HepG2 (cell line): ENCODE data around the gene SEMA4C. TPM values are rescaled to one million over a fixed set of nuclear protein-coding genes. Genes with fewer than 3 reads are reported as not detected.

Experiments used
- ARNT ChIP-seq: fragments of 450-650 bp; IDR thresholded peaks from 2 replicates; pipeline ENCODE4 v1.6.1; 2017
- ARNTL ChIP-seq: sonication (generic); formaldehyde crosslinking; IDR thresholded peaks from 2 replicates; pipeline ENCODE4 v1.4.0; 2020; ENCODE audit warnings: mild to moderate bottlenecking, missing genetic modification reagents
- ELF3 ChIP-seq: IDR thresholded peaks from 2 replicates; pipeline ENCODE4 v1.6.1; 2016; ENCODE audit warnings: missing genetic modification reagents, missing compliant biosample characterization
- ESRRA ChIP-seq: sonication (generic); formaldehyde crosslinking; IDR thresholded peaks from 2 replicates; pipeline ENCODE4 v1.5.1; 2020; ENCODE audit warnings: mild to moderate bottlenecking, low read depth, missing genetic modification reagents
- HDAC1 ChIP-seq: sonication (generic); formaldehyde crosslinking; IDR thresholded peaks from 2 replicates; pipeline ENCODE4 v1.5.1; 2020; ENCODE audit warnings: mild to moderate bottlenecking, missing genetic modification reagents
- HNF4G ChIP-seq, 2 experiments: sonication (generic) in 1 of 2; formaldehyde crosslinking in 1 of 2; IDR thresholded peaks; 2 replicates each; pipeline versions ENCODE4 v1.4.0 to v1.6.1; 2011 to 2020; ENCODE audit warnings: borderline replicate concordance in 2 of 2, low read depth in 2 of 2, mild to moderate bottlenecking in 2 of 2, low read length in 1 of 2, missing genetic modification reagents in 1 of 2, moderate library complexity in 1 of 2
- MYC ChIP-seq: sonication (generic); formaldehyde crosslinking; IDR thresholded peaks from 2 replicates; pipeline ENCODE4 v1.9.0; 2021; ENCODE audit warnings: missing genetic modification reagents, borderline replicate concordance
- NR2C2 ChIP-seq: sonication (generic); formaldehyde crosslinking; IDR thresholded peaks from 2 replicates; pipeline ENCODE4 v1.4.0; 2020; ENCODE audit warnings: missing genetic modification reagents, mild to moderate bottlenecking, moderate library complexity, borderline replicate concordance
- PAXIP1 ChIP-seq: sonication (generic); formaldehyde crosslinking; conservative IDR thresholded peaks from 2 replicates; pipeline ENCODE4 v1.4.0; 2020; ENCODE audit warnings: mild to moderate bottlenecking, missing genetic modification reagents, moderate library complexity
- PHF8 ChIP-seq: sonication (generic); formaldehyde crosslinking; IDR thresholded peaks from 2 replicates; pipeline ENCODE4 v1.5.0; 2020; ENCODE audit warnings: missing genetic modification reagents
- RBM22 ChIP-seq: fragments of 200-400 bp; formaldehyde crosslinking; optimal IDR thresholded peaks from 2 replicates; pipeline ENCODE3; 2017; ENCODE audit warnings: mild to moderate bottlenecking, low read length, moderate library complexity
- STAG1 ChIP-seq: sonication (generic); formaldehyde crosslinking; IDR thresholded peaks from 2 replicates; pipeline ENCODE4 v1.4.0; 2020; ENCODE audit warnings: missing genetic modification reagents
- TEAD3 ChIP-seq: optimal IDR thresholded peaks from 2 replicates; pipeline ENCODE3; 2016; ENCODE audit warnings: borderline replicate concordance
- ZIK1 ChIP-seq: sonication (generic); formaldehyde crosslinking; IDR thresholded peaks from 2 replicates; pipeline ENCODE4 v1.5.0; 2020; ENCODE audit warnings: mild to moderate bottlenecking, low read depth, missing genetic modification reagents, borderline replicate concordance
- ZNF431 ChIP-seq: sonication (generic); formaldehyde crosslinking; IDR thresholded peaks from 2 replicates; pipeline ENCODE4 v1.9.0; 2022; ENCODE audit warnings: missing genetic modification reagents, low read depth, mild to moderate bottlenecking, borderline replicate concordance
- ZNF451 ChIP-seq: sonication (generic); formaldehyde crosslinking; IDR thresholded peaks from 2 replicates; pipeline ENCODE4 v1.5.0; 2020; ENCODE audit warnings: mild to moderate bottlenecking, missing genetic modification reagents
- ZNF547 ChIP-seq: sonication (generic); formaldehyde crosslinking; IDR thresholded peaks from 2 replicates; pipeline ENCODE4 v1.5.1; 2020; ENCODE audit warnings: mild to moderate bottlenecking, missing genetic modification reagents
- ZNF556 ChIP-seq: sonication (generic); formaldehyde crosslinking; IDR thresholded peaks from 2 replicates; pipeline ENCODE4 v1.4.0; 2020; ENCODE audit warnings: mild to moderate bottlenecking, missing genetic modification reagents, borderline replicate concordance
- ZNF75D ChIP-seq: sonication (generic); formaldehyde crosslinking; IDR thresholded peaks from 2 replicates; pipeline ENCODE4 v1.8.1; 2023; ENCODE audit warnings: missing genetic modification reagents, mild to moderate bottlenecking, borderline replicate concordance
- polyA plus RNA-seq, 8 experiments: library from polyadenylated mRNA; depleted of rRNA in 3 of 8; stranded (reverse) in 7 of 8; unstranded in 1 of 8; fragments of >200 nt; fragmentation: Illumina TruSeq in 4 of 8; extraction: Trizol in 4 of 8; gene quantifications; 2 replicates each; pipeline versions ENCODE4 v1.2.1 to v1.2.3, GENCODE V29; 2011 to 2016; ENCODE audit warnings: low read depth in 4 of 8, missing spikeins in 1 of 8, mixed read lengths in 1 of 8; ENCODE audit not compliant: insufficient read depth in 1 of 8
- total RNA-seq, 5 experiments: library from RNA; depleted of rRNA; stranded (reverse); fragments of >200 nt; fragmentation: Illumina TruSeq; extraction: Trizol; gene quantifications; 2 replicates each; pipeline ENCODE4 v1.2.3, GENCODE V29; 2016; ENCODE audit warnings: low read depth in 1 of 5
- TF ChIP-seq, protein P1 (sequence below): sonication (generic); formaldehyde crosslinking; conservative IDR thresholded peaks from 2 replicates; pipeline ENCODE4 v1.8.0; 2022; ENCODE audit warnings: mild to moderate bottlenecking, moderate library complexity, missing genetic modification reagents
- TF ChIP-seq, protein P2 (sequence below): sonication (generic); formaldehyde crosslinking; IDR thresholded peaks from 2 replicates; pipeline ENCODE4 v1.4.0; 2020; ENCODE audit warnings: missing genetic modification reagents
- TF ChIP-seq, protein P3 (sequence below): sonication (generic); formaldehyde crosslinking; IDR thresholded peaks from 2 replicates; pipeline ENCODE4 v1.4.0; 2020; ENCODE audit warnings: mild to moderate bottlenecking, low read depth, missing genetic modification reagents

The SEMA4C gene
- total and polyA plus RNA-seq, 2 of the 13 experiments (the other 11 are each of a cell fraction or from before 2014, with no cell fraction given), result 25.9 to 46.6 TPM

- no peak for TF ChIP-seq ZIK1 (CRISPR knock-in tag)
- TF ChIP-seq ARNT, result no peak
- TF ChIP-seq PAXIP1 (CRISPR knock-in tag), result peak; percentile 73
- no peak for TF ChIP-seq ZNF75D
- peak; percentile 52; the same call in 1 of the 2 replicates for TF ChIP-seq HDAC1 (CRISPR knock-in tag)
- TF ChIP-seq ARNTL (CRISPR knock-in tag), result peak; percentile 81; the same call in 1 of the 2 replicates
- peak; percentile 82 for TF ChIP-seq HNF4G (IDR thresholded peaks at IDR 0.05; ENCODE audit: borderline replicate concordance, low read depth, low read length)
- peak; percentile 77; the same call in 1 of the 2 replicates for TF ChIP-seq HNF4G (CRISPR knock-in tag; IDR thresholded peaks at IDR 0.05; ENCODE audit: borderline replicate concordance, low read depth)
- TF ChIP-seq, protein P1, sequence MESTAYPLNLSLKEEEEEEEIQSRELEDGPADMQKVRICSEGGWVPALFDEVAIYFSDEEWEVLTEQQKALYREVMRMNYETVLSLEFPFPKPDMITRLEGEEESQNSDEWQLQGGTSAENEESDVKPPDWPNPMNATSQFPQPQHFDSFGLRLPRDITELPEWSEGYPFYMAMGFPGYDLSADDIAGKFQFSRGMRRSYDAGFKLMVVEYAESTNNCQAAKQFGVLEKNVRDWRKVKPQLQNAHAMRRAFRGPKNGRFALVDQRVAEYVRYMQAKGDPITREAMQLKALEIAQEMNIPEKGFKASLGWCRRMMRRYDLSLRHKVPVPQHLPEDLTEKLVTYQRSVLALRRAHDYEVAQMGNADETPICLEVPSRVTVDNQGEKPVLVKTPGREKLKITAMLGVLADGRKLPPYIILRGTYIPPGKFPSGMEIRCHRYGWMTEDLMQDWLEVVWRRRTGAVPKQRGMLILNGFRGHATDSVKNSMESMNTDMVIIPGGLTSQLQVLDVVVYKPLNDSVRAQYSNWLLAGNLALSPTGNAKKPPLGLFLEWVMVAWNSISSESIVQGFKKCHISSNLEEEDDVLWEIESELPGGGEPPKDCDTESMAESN (CRISPR knock-in tag), result peak; percentile 84
- TF ChIP-seq TEAD3, result peak; percentile 55
- 0 out of 2 replicates have a peak, but pooled peaks have one; percentile 30 for TF ChIP-seq PHF8 (CRISPR knock-in tag)
- peak; percentile 31; the same call in 1 of the 2 replicates for TF ChIP-seq MYC
- 0 out of 2 replicates have a peak, but pooled peaks have one; percentile 49 for TF ChIP-seq ZNF431 (CRISPR knock-in tag)
- TF ChIP-seq ZNF547 (CRISPR knock-in tag), result 0 out of 2 replicates have a peak, but pooled peaks have one; percentile 52
- TF ChIP-seq, protein P2, sequence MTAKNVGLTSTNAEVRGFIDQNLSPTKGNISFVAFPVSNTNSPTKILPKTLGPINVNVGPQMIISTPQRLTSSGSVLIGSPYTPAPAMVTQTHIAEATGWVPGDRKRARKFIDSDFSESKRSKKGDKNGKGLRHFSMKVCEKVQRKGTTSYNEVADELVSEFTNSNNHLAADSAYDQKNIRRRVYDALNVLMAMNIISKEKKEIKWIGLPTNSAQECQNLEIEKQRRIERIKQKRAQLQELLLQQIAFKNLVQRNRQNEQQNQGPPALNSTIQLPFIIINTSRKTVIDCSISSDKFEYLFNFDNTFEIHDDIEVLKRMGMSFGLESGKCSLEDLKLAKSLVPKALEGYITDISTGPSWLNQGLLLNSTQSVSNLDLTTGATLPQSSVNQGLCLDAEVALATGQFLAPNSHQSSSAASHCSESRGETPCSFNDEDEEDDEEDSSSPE, result 0 out of 2 replicates have a peak, but pooled peaks have one; percentile 17
- 0 out of 2 replicates have a peak, but pooled peaks have one; percentile 26 for TF ChIP-seq NR2C2 (CRISPR knock-in tag)
- TF ChIP-seq, protein P3, sequence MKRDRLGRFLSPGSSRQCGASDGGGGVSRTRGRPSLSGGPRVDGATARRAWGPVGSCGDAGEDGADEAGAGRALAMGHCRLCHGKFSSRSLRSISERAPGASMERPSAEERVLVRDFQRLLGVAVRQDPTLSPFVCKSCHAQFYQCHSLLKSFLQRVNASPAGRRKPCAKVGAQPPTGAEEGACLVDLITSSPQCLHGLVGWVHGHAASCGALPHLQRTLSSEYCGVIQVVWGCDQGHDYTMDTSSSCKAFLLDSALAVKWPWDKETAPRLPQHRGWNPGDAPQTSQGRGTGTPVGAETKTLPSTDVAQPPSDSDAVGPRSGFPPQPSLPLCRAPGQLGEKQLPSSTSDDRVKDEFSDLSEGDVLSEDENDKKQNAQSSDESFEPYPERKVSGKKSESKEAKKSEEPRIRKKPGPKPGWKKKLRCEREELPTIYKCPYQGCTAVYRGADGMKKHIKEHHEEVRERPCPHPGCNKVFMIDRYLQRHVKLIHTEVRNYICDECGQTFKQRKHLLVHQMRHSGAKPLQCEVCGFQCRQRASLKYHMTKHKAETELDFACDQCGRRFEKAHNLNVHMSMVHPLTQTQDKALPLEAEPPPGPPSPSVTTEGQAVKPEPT (CRISPR knock-in tag), result 0 out of 2 replicates have a peak, but pooled peaks have one; percentile 55
- TF ChIP-seq ZNF556 (CRISPR knock-in tag), result peak; percentile 81; the same call in 1 of the 2 replicates
- TF ChIP-seq RBM22, result no peak
- TF ChIP-seq ESRRA, result peak; percentile 82
- peak; percentile 52; the same call in 1 of the 2 replicates for TF ChIP-seq ELF3
- TF ChIP-seq ZNF451 (CRISPR knock-in tag), result no peak
- no peak for TF ChIP-seq STAG1 (CRISPR knock-in tag)
Observed at GRCh38 chr2:96810783-96811192, 59.1 kb downstream of the SEMA4C start (continued).
